ENCODE data around the gene CNPY4. TPM values are rescaled to one million over a fixed set of nuclear protein-coding genes. Genes with fewer than 3 reads are reported as not detected.

CNPY4 gene
- total RNA-seq, 2 donors from 2014 or later: 6.1 to 6.2 TPM

- DNase-seq (ENCODE audit: low spot score): no peak
- H3K4me3 ChIP-seq: no peak overlapping the region
- H3K9me3 ChIP-seq: no peaks in the 10 kb centered on the region
- peaks cover 58% of the 10 kb centered on the region for H3K36me3 ChIP-seq
- H3K27me3 ChIP-seq: no peaks in the 10 kb centered on the region
- peaks cover 0 to 5% of the 10 kb centered on the region in 2 donors for H3K4me1 ChIP-seq
- no peak for TF ChIP-seq CTCF (IDR thresholded peaks at IDR 0.05)
- H3K27ac ChIP-seq: no peak overlapping the region
Measured at GRCh38 chr7:100107125-100107737, 12.2 kb upstream of the CNPY4 start.

- Histone ChIP-seq H3K4me1 (no peaks in the 10 kb centered on the region), H3K9me3 (no peaks in the 10 kb centered on the region), H3K36me3 (peaks cover 65% of the 10 kb centered on the region), H3K4me3 (no peak overlapping the region), H3K27ac (no peak overlapping the region), H3K27me3 (no peaks in the 10 kb centered on the region)
- TF ChIP-seq CTCF (IDR thresholded peaks at IDR 0.05): no peak
- DNase-seq (ENCODE audit: low spot score): no peak
Measured at GRCh38 chr7:100107890-100108289, 11.5 kb upstream of the CNPY4 start.

- Histone ChIP-seq H3K4me1 (no peaks in the 10 kb centered on the region), H3K27ac (no peak overlapping the region), H3K27me3 (no peaks in the 10 kb centered on the region), H3K9me3 (no peaks in the 10 kb centered on the region), H3K36me3 (peaks cover 65% of the 10 kb centered on the region), H3K4me3 (no peak overlapping the region)
- no peak for TF ChIP-seq CTCF (IDR thresholded peaks at IDR 0.05)
- no peak for DNase-seq (ENCODE audit: low spot score)
Measured at GRCh38 chr7:100109521-100110163, 9.8 kb upstream of the CNPY4 start.

- no peak for DNase-seq (ENCODE audit: low spot score)
- H3K4me3 ChIP-seq: no peak overlapping the region
- H3K4me1 ChIP-seq: no peaks in the 10 kb centered on the region
- H3K9me3 ChIP-seq: no peaks in the 10 kb centered on the region
- H3K27ac ChIP-seq: no peak overlapping the region
- TF ChIP-seq CTCF (IDR thresholded peaks at IDR 0.05): no peak
- H3K36me3 ChIP-seq: peaks cover 51% of the 10 kb centered on the region
- no peaks in the 10 kb centered on the region for H3K27me3 ChIP-seq
Measured at GRCh38 chr7:100111156-100111555, 8.3 kb upstream of the CNPY4 start.

DNA sequence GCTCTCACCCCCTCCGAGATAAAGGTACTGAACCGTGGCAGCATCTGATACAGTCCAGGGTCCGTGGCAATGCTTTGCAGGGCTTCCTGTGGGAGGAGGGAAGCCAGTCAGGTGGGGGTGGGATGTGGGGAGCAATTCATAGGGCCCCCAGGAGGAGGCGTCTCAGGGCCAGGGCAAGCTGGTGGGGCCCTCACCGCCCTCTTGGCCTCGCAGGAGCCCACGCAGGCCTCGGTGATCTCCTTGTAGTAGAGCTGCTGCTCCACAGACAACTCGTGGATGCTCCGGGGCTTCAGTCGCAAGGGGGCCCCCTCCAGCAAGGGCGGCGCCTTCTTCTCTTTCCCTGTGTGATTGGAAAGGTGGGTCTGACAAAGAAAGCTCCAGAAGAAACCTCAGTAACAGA is 7.5 kb upstream of the CNPY4 start:
- H3K27ac ChIP-seq: no peak overlapping the region
- no peak overlapping the region for H3K4me3 ChIP-seq
- DNase-seq (ENCODE audit: low spot score): no peak
- peaks cover 45% of the 10 kb centered on the region for H3K36me3 ChIP-seq
- no peak for TF ChIP-seq CTCF (IDR thresholded peaks at IDR 0.05)
- H3K27me3 ChIP-seq: no peaks in the 10 kb centered on the region
- H3K4me1 ChIP-seq: no peaks in the 10 kb centered on the region
- H3K9me3 ChIP-seq: no peaks in the 10 kb centered on the region

DNA sequence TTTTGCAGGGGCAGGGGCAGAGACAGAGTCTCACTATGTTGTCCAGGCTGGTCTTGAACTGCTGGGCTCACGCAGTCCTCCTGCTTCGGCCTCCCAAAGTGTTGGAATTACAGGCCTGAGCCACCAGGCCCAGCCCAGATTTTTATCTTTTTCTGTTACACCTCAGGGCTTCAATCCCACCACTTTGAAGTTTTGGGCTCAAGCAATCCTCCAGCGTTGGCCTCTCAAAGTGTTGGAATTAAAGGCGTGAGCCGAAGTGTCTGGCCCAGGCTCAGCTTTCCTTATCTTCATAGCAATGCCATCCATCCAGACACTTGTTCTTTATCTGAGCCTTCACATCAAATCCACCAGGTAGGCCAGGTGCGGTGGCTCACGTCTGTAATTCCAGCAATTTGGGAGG is 4.4 kb upstream of the CNPY4 start:
- H3K27me3 ChIP-seq: no peaks in the 10 kb centered on the region
- H3K27ac ChIP-seq: no peak overlapping the region
- peaks cover 0 to 11% of the 10 kb centered on the region in 2 donors for H3K4me1 ChIP-seq
- H3K36me3 ChIP-seq: peaks cover 27% of the 10 kb centered on the region
- no peak overlapping the region for H3K4me3 ChIP-seq
- no peak for TF ChIP-seq CTCF (IDR thresholded peaks at IDR 0.05)
- no peak for DNase-seq (ENCODE audit: low spot score)
- H3K9me3 ChIP-seq: no peaks in the 10 kb centered on the region
